Activated CD4-positive, alpha-beta memory T cell treated with anti-CD3 and anti-CD28 coated beads, Interleukin-2, amount 10 ng/mL, durations not matched to agents 7 days and 5 days (primary cell): Measurements from ENCODE around the gene DMKN. TPM values are rescaled to one million over a fixed set of nuclear protein-coding genes. Genes with fewer than 3 reads are reported as not detected.

ENCODE experiments used
- CTCF ChIA-PET: fragments of 350-600 bp; sonication (Branson Sonifier 250); formaldehyde crosslinking; loops from one replicate; lab custom pipeline; 2021; ENCODE audit warnings: antibody characterized with exemption, inconsistent platforms; lab: Charles Lee
- POLR2A ChIA-PET: fragments of 350-600 bp; sonication (Branson Sonifier 250); formaldehyde crosslinking; loops from one replicate; lab custom pipeline; 2021; ENCODE audit warnings: antibody characterized with exemption; lab: Charles Lee
- DNase-seq: peaks from one replicate; pipeline ENCODE4 v3.0.0-alpha.2; 2020
- H3K27ac Mint-ChIP-seq: one replicate; pipeline ENCODE4 v1.8.0; 2021; ENCODE audit warnings: mild to moderate bottlenecking, mixed read lengths
- H3K27me3 Mint-ChIP-seq: one replicate; pipeline ENCODE4 v1.8.0; 2021; ENCODE audit warnings: mixed read lengths
- H3K36me3 Mint-ChIP-seq: one replicate; pipeline ENCODE4 v1.8.0; 2021; ENCODE audit warnings: low read depth, mixed read lengths
- H3K4me1 Mint-ChIP-seq: one replicate; pipeline ENCODE4 v1.8.0; 2021; ENCODE audit warnings: mixed read lengths
- H3K4me3 Mint-ChIP-seq: one replicate; pipeline ENCODE4 v1.8.0; 2021; ENCODE audit warnings: mild to moderate bottlenecking, mixed read lengths
- H3K9me3 Mint-ChIP-seq: one replicate; pipeline ENCODE4 v1.8.0; 2021; ENCODE audit warnings: mixed read lengths
- total RNA-seq, 2 experiments: library from RNA; stranded (reverse); gene quantifications; one replicate each; pipeline ENCODE4 v1.2.3, GENCODE V29; 2021

The DMKN gene
- total RNA-seq, 2 experiments from 2014 or later, result not detected

DNA sequence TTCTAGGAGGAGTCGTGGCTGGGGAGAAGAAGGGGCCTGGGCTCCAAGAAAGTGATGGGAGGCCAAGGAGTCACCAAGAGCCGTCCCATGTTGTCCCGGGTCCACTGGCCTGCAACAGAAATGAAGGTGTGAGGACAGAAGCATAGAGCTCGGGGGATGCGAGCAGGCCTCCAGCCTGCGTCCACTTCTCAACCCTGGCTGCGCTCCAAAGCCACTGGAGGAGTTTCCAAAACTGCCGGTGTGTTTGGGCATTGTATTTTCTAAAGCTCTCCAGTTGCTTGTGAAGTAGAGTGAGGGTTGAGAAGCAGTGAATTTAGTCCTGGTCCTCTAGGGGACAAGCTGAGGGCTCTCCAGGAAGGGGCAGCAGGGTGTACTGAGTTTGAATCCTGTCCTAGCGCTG lies 52.4 kb downstream of the DMKN start:
- peak overlapping the region; percentile 36 for H3K27ac Mint-ChIP-seq
- no peak overlapping the region for H3K4me3 Mint-ChIP-seq
- peaks cover 57% of the 10 kb centered on the region for H3K4me1 Mint-ChIP-seq
- ChIA-PET CTCF (interaction anchor here (0.6 kb wide), 1 partner anchor 227 kb away, joined by 3 read pairs; no protein-coding TSS in a partner anchor), POLR2A (interaction anchor here (1.6 to 2.5 kb wide), 2 partner anchors 10 to 23 kb away, joined by 6 to 10 read pairs; no protein-coding TSS in a partner anchor)
- DNase-seq, result no peak
- no peaks in the 10 kb centered on the region for H3K9me3 Mint-ChIP-seq
- no peaks in the 10 kb centered on the region for H3K36me3 Mint-ChIP-seq
- H3K27me3 Mint-ChIP-seq, result peaks cover 16% of the 10 kb centered on the region

DNA sequence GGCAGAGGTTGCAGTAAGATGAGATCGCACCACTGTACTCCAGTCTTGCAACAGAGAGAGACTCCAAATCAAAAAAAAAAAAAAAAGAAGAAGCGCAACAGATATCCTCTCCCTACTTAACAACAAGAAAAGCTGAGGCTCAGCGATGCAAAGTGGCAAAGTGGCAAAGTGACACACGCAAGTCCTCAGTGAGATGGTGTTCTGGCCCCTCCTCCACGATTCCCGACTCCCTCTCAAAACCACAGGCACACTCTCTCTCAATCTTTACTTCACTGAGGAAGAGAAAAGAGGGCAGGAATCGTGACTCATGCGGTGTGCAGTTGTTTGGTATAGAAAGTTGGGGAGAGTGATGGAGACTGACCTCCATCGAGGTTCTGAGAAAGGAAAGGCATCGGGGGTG lies 52.8 kb downstream of the DMKN start:
- ChIA-PET CTCF (interaction anchor here (1.1 kb wide), 1 partner anchor 9 kb away, joined by 3 read pairs; no protein-coding TSS in a partner anchor), POLR2A (interaction anchor here (1.6 kb wide), 1 partner anchor 10 kb away, joined by 6 read pairs; no protein-coding TSS in a partner anchor)
- Mint-ChIP-seq H3K4me3 (no peak overlapping the region), H3K9me3 (no peaks in the 10 kb centered on the region), H3K27me3 (peaks cover 20% of the 10 kb centered on the region), H3K4me1 (peaks cover 62% of the 10 kb centered on the region), H3K27ac (peak overlapping the region; percentile 36), H3K36me3 (no peaks in the 10 kb centered on the region)
- no peak for DNase-seq

DNA sequence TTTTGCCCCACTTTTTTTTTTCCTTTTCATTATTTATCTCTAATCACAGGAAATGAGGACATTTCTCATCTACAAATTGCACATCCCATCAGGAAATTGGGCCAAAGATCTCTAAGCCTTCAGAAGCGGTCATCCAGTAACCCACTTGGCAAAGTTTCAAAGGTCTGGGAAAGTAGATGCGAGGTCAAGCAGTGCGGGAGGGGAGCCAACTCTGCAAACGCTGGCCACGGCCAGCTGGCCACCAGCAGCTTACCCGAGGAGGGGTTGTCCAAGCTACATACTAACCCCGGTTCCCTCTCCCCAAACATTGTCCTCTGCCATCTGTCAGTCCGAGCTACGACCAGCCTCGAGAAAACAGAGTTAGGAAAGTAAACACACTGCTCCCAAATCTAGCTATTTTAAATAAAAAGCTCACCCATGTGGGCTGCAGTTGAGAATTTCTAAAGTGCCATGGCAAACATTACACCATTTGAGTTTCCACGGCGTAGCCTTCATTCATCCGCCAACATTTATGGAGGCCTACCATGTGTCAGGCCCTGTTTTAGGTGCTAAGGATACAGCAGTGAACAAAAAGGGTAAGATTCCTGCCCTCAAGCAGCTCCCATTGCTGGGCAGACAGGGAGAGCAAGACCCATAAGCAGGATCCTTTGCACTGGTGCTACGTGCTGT lies 53.9 kb downstream of the DMKN start:
- Mint-ChIP-seq H3K4me3 (no peak overlapping the region), H3K9me3 (no peaks in the 10 kb centered on the region), H3K27ac (no peak overlapping the region), H3K36me3 (no peaks in the 10 kb centered on the region), H3K4me1 (peaks cover 62% of the 10 kb centered on the region), H3K27me3 (peaks cover 15% of the 10 kb centered on the region)
- no peak for DNase-seq
- ChIA-PET CTCF (interaction anchor here (1.1 kb wide), 1 partner anchor 8 kb away, joined by 3 read pairs; no protein-coding TSS in a partner anchor), POLR2A (interaction anchor here (1.6 kb wide), 1 partner anchor 8 kb away, joined by 6 read pairs; no protein-coding TSS in a partner anchor)

DNA sequence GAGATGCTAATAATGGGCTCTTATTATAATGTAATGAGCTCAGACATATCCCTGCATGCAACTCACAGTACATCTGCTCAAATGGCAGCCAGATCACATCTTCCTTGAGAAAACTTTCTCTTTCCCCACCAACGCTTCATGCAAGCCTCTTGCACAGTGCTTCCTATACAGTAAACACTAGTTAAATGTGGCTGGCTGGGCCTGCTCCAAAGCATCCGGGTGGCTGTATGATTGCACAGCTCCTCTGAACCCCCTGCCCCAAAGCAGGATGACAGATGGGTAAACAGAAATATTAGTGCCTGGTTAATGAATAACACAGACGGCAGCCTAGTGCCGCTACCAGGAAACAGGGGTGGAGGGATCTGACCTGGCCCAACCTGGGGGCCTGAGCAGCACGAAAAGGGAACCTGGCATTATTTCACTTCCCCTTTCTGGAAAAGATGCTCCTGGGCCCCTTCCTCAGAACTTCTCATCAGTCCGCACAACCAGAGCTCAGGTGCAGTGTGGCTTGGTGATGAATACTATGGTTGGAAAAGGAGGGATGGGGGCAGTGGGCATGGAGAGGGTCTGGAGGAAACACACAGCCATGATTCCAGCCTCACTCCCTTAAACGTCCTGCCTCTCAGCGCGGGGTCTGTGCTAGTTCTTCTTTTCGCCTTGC lies 54.6 kb downstream of the DMKN start:
- H3K27me3 Mint-ChIP-seq, result peaks cover 15% of the 10 kb centered on the region
- POLR2A ChIA-PET, result no interaction called here
- no peaks in the 10 kb centered on the region for H3K36me3 Mint-ChIP-seq
- H3K4me1 Mint-ChIP-seq, result peaks cover 59% of the 10 kb centered on the region
- DNase-seq, result no peak
- no peaks in the 10 kb centered on the region for H3K9me3 Mint-ChIP-seq
- H3K4me3 Mint-ChIP-seq, result no peak overlapping the region
- CTCF ChIA-PET, result no interaction called here
- H3K27ac Mint-ChIP-seq, result no peak overlapping the region

DNA sequence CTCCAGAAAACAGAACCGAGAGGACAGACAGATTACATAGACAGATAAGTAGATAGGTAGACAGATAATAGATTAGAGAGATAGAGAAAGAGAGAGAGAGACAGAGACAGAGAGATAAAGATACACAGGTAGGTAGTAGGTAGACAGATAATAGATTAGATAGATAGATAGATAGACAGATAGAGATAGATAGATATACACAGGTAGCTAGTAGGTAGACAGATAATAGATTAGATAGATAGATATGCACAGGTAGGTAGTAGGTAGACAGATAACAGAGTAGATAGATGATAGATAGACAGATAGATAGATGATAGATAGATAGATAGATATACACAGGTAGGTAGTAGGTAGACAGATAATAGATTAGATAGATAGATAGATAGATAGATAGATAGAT lies 55.3 kb downstream of the DMKN start:
- Mint-ChIP-seq H3K36me3 (no peaks in the 10 kb centered on the region), H3K4me3 (no peak overlapping the region), H3K27me3 (peaks cover 15% of the 10 kb centered on the region), H3K4me1 (peaks cover 53% of the 10 kb centered on the region), H3K27ac (no peak overlapping the region), H3K9me3 (no peaks in the 10 kb centered on the region)
- CTCF ChIA-PET, result interaction anchor here (1.0 kb wide), 1 partner anchor 10 kb away, joined by 5 read pairs; no protein-coding TSS in a partner anchor
- POLR2A ChIA-PET, result no interaction called here
- DNase-seq, result no peak

DNA sequence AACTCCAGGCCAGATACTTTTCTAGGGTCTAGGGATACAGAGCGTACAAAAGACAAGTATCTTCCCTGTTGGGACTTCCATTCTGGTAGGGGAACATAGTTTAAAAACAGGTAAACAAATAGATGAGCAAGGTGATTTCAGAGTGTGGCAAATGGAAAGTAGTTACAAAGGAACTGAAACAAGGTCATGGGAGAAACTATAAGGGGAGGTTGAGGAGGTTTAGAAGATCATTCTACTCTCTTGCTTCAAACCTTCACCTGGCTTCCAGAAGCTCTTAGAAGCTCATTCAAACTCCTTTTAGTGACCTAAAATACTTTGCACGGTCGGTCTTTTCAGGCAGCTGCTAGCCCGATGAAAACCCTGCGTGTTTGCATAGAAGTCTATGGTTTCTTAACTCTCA lies 56.3 kb downstream of the DMKN start:
- DNase-seq, result no peak
- Mint-ChIP-seq H3K36me3 (no peaks in the 10 kb centered on the region), H3K27me3 (peaks cover 17% of the 10 kb centered on the region), H3K4me1 (peaks cover 51% of the 10 kb centered on the region), H3K9me3 (no peaks in the 10 kb centered on the region), H3K27ac (no peak overlapping the region), H3K4me3 (no peak overlapping the region)
- POLR2A ChIA-PET, result interaction anchor here (0.6 kb wide), 1 partner anchor 52 kb away, joined by 3 read pairs; no protein-coding TSS in a partner anchor
- CTCF ChIA-PET, result interaction anchor here (0.7 to 1.0 kb wide), 2 partner anchors 11 to 149 kb away, joined by 3 to 5 read pairs; no protein-coding TSS in a partner anchor

DNA sequence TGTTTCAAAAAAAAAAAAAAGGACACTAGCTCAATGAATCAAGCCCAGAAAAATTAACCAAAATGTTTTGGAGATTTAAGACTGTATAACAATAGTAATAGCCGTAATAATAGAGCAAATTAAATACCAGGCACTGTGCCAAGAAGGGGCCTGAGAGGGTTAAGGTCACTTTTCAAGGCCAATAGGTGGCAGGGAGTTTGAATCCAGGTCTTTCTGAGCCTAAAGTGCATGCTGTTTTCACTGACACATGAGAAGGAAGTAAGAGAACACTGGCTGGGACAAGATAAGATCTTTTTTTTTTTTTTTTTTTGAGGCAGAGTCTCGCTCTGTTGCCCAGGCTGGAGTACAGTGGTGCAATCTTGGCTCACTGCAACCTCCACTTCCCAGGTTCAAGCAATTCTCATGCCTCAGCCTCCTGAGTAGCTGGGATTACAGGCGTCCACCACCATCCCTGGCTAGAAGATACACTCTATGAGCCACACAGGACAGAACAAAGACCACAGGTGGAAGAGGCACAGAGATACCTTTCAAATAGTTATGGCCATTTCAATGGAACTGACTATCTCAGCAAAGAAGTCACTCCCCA lies 57.7 kb downstream of the DMKN start:
- Mint-ChIP-seq H3K27me3 (peaks cover 19% of the 10 kb centered on the region), H3K9me3 (no peaks in the 10 kb centered on the region), H3K36me3 (no peaks in the 10 kb centered on the region), H3K4me1 (peaks cover 55% of the 10 kb centered on the region), H3K4me3 (no peak overlapping the region), H3K27ac (no peak overlapping the region)
- CTCF ChIA-PET, result no interaction called here
- DNase-seq, result no peak
- POLR2A ChIA-PET, result no interaction called here

DNA sequence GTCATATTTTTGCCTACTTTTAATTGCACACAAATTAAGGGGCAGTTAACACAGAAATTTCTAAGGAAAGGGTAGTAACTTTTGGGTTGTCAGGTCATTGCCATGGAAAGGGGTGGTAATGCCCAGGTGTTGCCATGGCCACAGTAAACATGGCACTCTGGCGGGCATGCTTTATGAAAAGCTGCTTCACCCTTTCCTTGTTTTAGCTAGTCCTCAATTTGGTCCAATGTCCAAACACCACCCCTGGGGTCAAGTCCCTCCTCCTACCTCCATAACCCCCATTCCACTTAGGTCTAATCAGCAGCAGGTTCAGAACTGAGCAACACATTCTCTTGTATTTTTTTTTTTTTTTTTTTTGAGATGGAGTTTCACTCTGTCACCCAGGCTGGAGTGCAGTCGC lies 58.8 kb downstream of the DMKN start:
- POLR2A ChIA-PET, result interaction anchor here (5.0 kb wide), 1 partner anchor 8 kb away, joined by 35 read pairs; no protein-coding TSS in a partner anchor

DNA sequence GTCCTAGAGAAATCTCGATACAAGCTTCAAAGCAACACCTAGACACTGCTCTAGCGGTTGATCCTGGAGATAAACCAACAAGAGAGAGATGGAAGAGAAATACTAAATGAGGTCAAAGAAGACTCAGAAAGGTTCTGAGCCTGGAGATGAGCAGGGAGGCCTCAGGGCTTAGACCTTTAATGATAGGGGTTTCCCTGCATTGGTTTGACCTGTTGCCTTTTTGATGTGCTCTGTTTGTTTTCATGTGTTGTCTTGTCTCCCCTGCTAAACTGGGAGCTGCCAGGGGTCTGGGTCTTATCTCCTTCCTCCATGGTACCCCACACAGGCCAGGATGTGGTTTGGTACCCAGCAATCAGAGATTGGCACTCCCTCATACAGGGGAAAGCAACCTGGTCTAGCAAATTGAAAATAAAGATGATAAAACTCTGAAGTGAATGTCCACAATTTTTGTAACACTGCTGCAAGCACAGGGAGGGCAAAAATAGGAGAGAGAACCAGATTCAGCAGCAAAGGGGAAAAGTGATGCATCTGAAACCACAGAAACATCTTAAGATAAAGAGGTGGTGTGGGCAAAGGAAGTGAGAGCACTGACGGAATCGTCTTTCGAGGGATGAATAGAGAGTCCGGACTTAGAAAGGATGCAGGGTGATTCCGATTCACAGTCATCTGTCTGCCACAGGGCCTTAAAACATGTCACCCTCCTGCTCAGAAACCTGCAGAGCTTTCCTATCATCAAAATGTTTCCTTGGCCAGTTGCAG lies 61.9 kb downstream of the DMKN start:
- H3K4me1 Mint-ChIP-seq, result peaks cover 64% of the 10 kb centered on the region
- no peaks in the 10 kb centered on the region for H3K9me3 Mint-ChIP-seq
- H3K27ac Mint-ChIP-seq, result peak overlapping the region; percentile 36
- no peaks in the 10 kb centered on the region for H3K36me3 Mint-ChIP-seq
- H3K27me3 Mint-ChIP-seq, result peaks cover 43% of the 10 kb centered on the region
- no peak overlapping the region for H3K4me3 Mint-ChIP-seq
- peak; percentile 47 for DNase-seq
- POLR2A ChIA-PET, result interaction anchor here (0.6 to 5.0 kb wide), 3 partner anchors 9 to 47 kb away, joined by 4 to 35 read pairs (median 6); no protein-coding TSS in a partner anchor
- CTCF ChIA-PET, result interaction anchor here (0.7 to 1.2 kb wide), 3 partner anchors 9 to 64 kb away, joined by 3 to 8 read pairs (median 4); no protein-coding TSS in a partner anchor

More for the DNA sequence above, 58.8 kb downstream of the DMKN start:
- Mint-ChIP-seq H3K36me3 (no peaks in the 10 kb centered on the region), H3K4me3 (no peak overlapping the region), H3K9me3 (no peaks in the 10 kb centered on the region), H3K27ac (no peak overlapping the region), H3K27me3 (peaks cover 25% of the 10 kb centered on the region), H3K4me1 (peaks cover 56% of the 10 kb centered on the region)
- CTCF ChIA-PET, result no interaction called here
- no peak for DNase-seq

DNA sequence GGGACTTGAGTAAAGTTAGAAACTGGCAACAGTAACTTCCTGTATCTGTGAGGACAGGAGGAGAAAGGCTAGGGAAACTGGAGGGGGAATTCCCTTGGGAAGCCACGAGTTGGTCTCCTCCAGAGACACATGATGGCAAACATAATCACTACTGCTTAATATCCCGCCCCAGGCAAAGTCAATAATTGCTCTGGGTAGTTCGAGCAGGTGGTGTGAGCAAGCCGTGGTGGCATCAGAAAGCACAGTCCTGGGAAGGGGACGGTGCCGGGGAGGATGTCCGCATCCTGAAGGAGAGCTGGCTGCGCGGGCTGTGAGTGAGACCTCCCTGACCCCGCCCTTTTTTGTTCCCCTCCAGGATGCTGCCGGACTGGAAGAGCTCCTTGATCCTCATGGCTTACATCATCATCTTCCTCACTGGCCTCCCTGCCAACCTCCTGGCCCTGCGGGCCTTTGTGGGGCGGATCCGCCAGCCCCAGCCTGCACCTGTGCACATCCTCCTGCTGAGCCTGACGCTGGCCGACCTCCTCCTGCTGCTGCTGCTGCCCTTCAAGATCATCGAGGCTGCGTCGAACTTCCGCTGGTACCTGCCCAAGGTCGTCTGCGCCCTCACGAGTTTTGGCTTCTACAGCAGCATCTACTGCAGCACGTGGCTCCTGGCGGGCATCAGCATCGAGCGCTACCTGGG lies 63.9 kb downstream of the DMKN start:
- ChIA-PET CTCF (no interaction called here), POLR2A (interaction anchor here (1.0 kb wide), 1 partner anchor 13 kb away, joined by 3 read pairs; no protein-coding TSS in a partner anchor)
- no peaks in the 10 kb centered on the region for H3K36me3 Mint-ChIP-seq

DNA sequence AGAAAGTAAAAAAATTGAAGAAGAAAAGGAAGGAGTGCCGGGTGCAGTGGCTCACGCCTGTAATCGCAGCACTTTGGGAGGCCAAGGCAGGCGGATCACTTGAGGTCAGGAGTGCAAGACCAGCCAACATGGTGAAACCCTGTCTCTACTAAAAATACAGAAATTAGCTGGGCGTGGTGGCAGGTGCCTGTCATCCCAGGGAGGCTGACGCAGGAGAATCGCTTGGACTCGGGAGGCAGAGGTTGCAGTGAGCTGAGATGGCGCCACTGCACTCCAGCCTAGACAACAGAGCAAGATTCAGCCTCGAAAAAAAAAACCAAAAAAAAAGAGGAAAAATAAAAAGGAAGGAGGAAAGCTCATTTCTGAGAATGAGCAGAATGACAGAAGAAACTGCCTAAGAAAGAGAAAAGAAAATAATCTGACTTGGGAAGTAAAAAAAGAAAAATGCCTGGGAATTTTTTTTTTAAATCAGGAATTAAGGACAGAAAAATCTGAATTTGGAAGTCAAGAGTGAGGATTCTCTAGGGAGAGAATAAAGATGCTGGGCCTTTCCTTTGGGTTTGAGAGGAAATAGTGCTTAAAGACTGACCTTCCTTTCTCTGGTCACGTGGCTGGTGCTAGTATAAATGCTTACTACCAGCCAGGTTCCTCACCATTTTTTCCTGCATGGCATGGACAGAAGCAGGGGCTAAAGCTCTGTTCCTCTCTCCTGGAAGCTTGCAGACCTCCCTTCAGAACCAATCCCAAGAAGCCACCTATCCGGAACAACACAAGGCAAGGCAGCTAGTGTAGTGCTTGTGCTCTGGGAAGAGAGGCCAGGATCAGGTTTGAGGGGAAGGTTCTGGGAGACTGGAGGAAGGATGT lies 65.6 kb downstream of the DMKN start, which contains the start of gene FFAR2:
Gene FFAR2 (plus strand): TSS at position 652 of the 864 bp plus-strand sequence. CDS start 1,458 bp downstream, outside the sequence.
- peaks cover 44% of the 10 kb centered on the region for H3K27me3 Mint-ChIP-seq
- no peaks in the 10 kb centered on the region for H3K9me3 Mint-ChIP-seq
- no peak within 1 kb of the TSS for H3K27ac Mint-ChIP-seq
- H3K4me3 Mint-ChIP-seq, result no peak within 1 kb of the TSS
- H3K36me3 Mint-ChIP-seq, result no peaks in the 10 kb centered on the region
- ChIA-PET POLR2A (interaction anchor here (0.8 to 0.9 kb wide), 2 partner anchors 15 kb away, joined by 4 to 5 read pairs; no protein-coding TSS in a partner anchor), CTCF (interaction anchor here (0.6 kb wide), 1 partner anchor 29 kb away, joined by 3 read pairs; no protein-coding TSS in a partner anchor)
- DNase-seq, result no peak
- peaks cover 65% of the 10 kb centered on the region for H3K4me1 Mint-ChIP-seq

More for the DNA sequence above, 63.9 kb downstream of the DMKN start:
- Mint-ChIP-seq H3K4me3 (no peak overlapping the region), H3K27me3 (peaks cover 47% of the 10 kb centered on the region), H3K27ac (no peak overlapping the region), H3K4me1 (peaks cover 70% of the 10 kb centered on the region), H3K9me3 (no peaks in the 10 kb centered on the region)
- no peak for DNase-seq
